AG04450 (cell line): ENCODE data around the gene PLD1. TPM values are rescaled to one million over a fixed set of nuclear protein-coding genes. Genes with fewer than 3 reads are reported as not detected.
A peak's percentile ranks its signal among the peaks of the same experiment; 100 is the strongest.

Experiments used
- CTCF ChIA-PET: fragments of 300-600, 350-600 bp; formaldehyde crosslinking; extraction: SDS; loops from one replicate; lab custom pipeline; 2022; ENCODE audit warnings: antibody characterized with exemption, inconsistent platforms; lab: Charles Lee
- POLR2A ChIA-PET: fragments of 350-600 bp; formaldehyde crosslinking; extraction: SDS; loops from one replicate; lab custom pipeline; 2021; ENCODE audit warnings: antibody characterized with exemption, inconsistent platforms; lab: Yijun Ruan, JAX
- DNase-seq: peaks from one replicate; pipeline ENCODE4 v3.0.0-alpha.2; 2011; ENCODE audit warnings: low read depth, low spot score
- H3K27ac ChIP-seq: one replicate; pipeline ENCODE4 v1.5.1; 2012; ENCODE audit warnings: low read depth, low read length, control low read depth
- H3K27me3 ChIP-seq: one replicate; pipeline ENCODE4 v1.6.0; 2012; ENCODE audit warnings: low read length; ENCODE audit not compliant: control insufficient read depth, insufficient read depth
- H3K4me3 ChIP-seq: 2 replicates; pipeline ENCODE4 v1.5.1; 2011; ENCODE audit warnings: mild to moderate bottlenecking, low read depth, low read length, control low read depth
- H3K9me3 ChIP-seq: 2 replicates; pipeline ENCODE4 v1.5.1; 2012; ENCODE audit warnings: low read length; ENCODE audit not compliant: control insufficient read depth, insufficient read depth
- CTCF ChIP-seq: IDR thresholded peaks from 2 replicates; pipeline ENCODE4 v1.5.1; 2011; ENCODE audit warnings: low read depth, low read length, control low read depth, inconsistent platforms
- polyA plus RNA-seq: library from polyadenylated mRNA; depleted of rRNA; stranded (reverse); fragments of >200 nt; gene quantifications from 2 replicates; pipeline ENCODE4 v1.2.3, GENCODE V29; 2011

Gene PLD1
- polyA plus RNA-seq, 1 experiment = 20.2 TPM

- CTCF ChIA-PET = interaction anchor here (0.6 to 1.6 kb wide), 8 partner anchors 8 to 291 kb away, joined by 3 to 17 read pairs (median 4); no protein-coding TSS in a partner anchor
These were observed 106.3 kb downstream of the PLD1 start for GRCh38 chr3:171704002-171704401.

GRCh38 chr3:171703144-171703543, 107.1 kb downstream of the PLD1 start:
- TF ChIP-seq CTCF = no peak
- ChIA-PET CTCF (interaction anchor here (0.6 to 1.6 kb wide), 8 partner anchors 9 to 758 kb away, joined by 3 to 17 read pairs (median 4); no protein-coding TSS in a partner anchor), POLR2A (no interaction called here)
- no peaks in the 10 kb centered on the region for H3K27me3 ChIP-seq
- no peaks in the 10 kb centered on the region for H3K9me3 ChIP-seq
- H3K27ac ChIP-seq = no peak overlapping the region
- DNase-seq = no peak
- H3K4me3 ChIP-seq = no peak overlapping the region

More at GRCh38 chr3:171704002-171704401, 106.3 kb downstream of the PLD1 start:
- Histone ChIP-seq H3K27me3 (no peaks in the 10 kb centered on the region), H3K27ac (no peak overlapping the region), H3K4me3 (no peak overlapping the region), H3K9me3 (no peaks in the 10 kb centered on the region)
- DNase-seq = no peak
- TF ChIP-seq CTCF = peak; percentile 58
- POLR2A ChIA-PET = no interaction called here

GRCh38 chr3:171700653-171701052, 109.6 kb downstream of the PLD1 start:
- Histone ChIP-seq H3K27ac (no peak overlapping the region), H3K9me3 (no peaks in the 10 kb centered on the region), H3K4me3 (no peak overlapping the region), H3K27me3 (no peaks in the 10 kb centered on the region)
- POLR2A ChIA-PET = no interaction called here
- CTCF ChIA-PET = no interaction called here
- DNase-seq = no peak
- TF ChIP-seq CTCF = no peak

- no peak for TF ChIP-seq CTCF
- POLR2A ChIA-PET = no interaction called here
- H3K4me3 ChIP-seq = no peak overlapping the region
- no peaks in the 10 kb centered on the region for H3K9me3 ChIP-seq
- CTCF ChIA-PET = no interaction called here
- DNase-seq = no peak
- no peak overlapping the region for H3K27ac ChIP-seq
- H3K27me3 ChIP-seq = no peaks in the 10 kb centered on the region
These were observed 110.1 kb downstream of the PLD1 start for GRCh38 chr3:171700157-171700556.

- no peak overlapping the region for H3K27ac ChIP-seq
- no peaks in the 10 kb centered on the region for H3K9me3 ChIP-seq
- CTCF ChIA-PET = no interaction called here
- no peak for TF ChIP-seq CTCF
- no peak overlapping the region for H3K4me3 ChIP-seq
- DNase-seq = no peak
- POLR2A ChIA-PET = no interaction called here
- H3K27me3 ChIP-seq = no peaks in the 10 kb centered on the region
These were observed 110.7 kb downstream of the PLD1 start for GRCh38 chr3:171699601-171700000.
